GM12878 (cell line): ENCODE data around the gene KIFC1. TPM values are rescaled to one million over a fixed set of nuclear protein-coding genes. Genes with fewer than 3 reads are reported as not detected.

Experiments
- CBX3 ChIP-seq: fragments of 200-600 bp; sonication (generic); IDR thresholded peaks from 2 replicates; pipeline ENCODE4 v1.6.1; 2016; ENCODE audit warnings: low read depth, borderline replicate concordance
- NR2F1 ChIP-seq: fragments of 450-650 bp; conservative IDR thresholded peaks from 2 replicates; pipeline ENCODE4 v1.6.1; 2017; ENCODE audit warnings: mild to moderate bottlenecking
- REST ChIP-seq: IDR thresholded peaks from 2 replicates; pipeline ENCODE4 v1.6.1; 2012; ENCODE audit warnings: mild to moderate bottlenecking, low read depth, low read length
- SPI1 ChIP-seq: IDR thresholded peaks from 2 replicates; pipeline ENCODE4 v1.6.1; 2011; ENCODE audit warnings: low read depth, mild to moderate bottlenecking, low read length, moderate library complexity, borderline replicate concordance; ENCODE audit not compliant: insufficient read depth
- TBL1XR1 ChIP-seq: IDR thresholded peaks from 2 replicates; pipeline ENCODE4 v1.6.1; 2012; ENCODE audit warnings: low read depth, low read length, improper control_type of control experiment
- ZBTB4 ChIP-seq: fragments of 450-650 bp; formaldehyde crosslinking; IDR thresholded peaks from 2 replicates; pipeline ENCODE4 v1.4.0; 2022; ENCODE audit warnings: mild to moderate bottlenecking, moderate library complexity
- polyA plus RNA-seq, 11 experiments: library from polyadenylated mRNA; depleted of rRNA in 4 of 11; unstranded in 6 of 11; stranded (reverse) in 5 of 11; fragments of >200 nt; fragmentation: Nextera tagmentation in 4 of 11; fragmentation: Illumina TruSeq in 1 of 11; extraction: Ambion mirVana in 4 of 11; extraction: Trizol in 1 of 11; gene quantifications; 1 replicate in 1 of 11; 2 replicates in 10 of 11; pipeline versions ENCODE4 v1.2.1 to v1.2.3, GENCODE V29; 2011 to 2016; ENCODE audit warnings: inconsistent platforms in 2 of 11, missing spikeins in 2 of 11, low read depth in 1 of 11
- total RNA-seq, 4 experiments: library from RNA; depleted of rRNA in 3 of 4; stranded (reverse); fragments of >200 nt in 3 of 4; fragmentation: Illumina TruSeq in 1 of 4; extraction: Trizol in 1 of 4; gene quantifications; 2 replicates each; pipeline versions ENCODE4 v1.2.1 to v1.2.3, GENCODE V29; 2013 to 2021

KIFC1 gene
- total and polyA plus RNA-seq, 10 of the 15 experiments (the other 5 are each of a cell fraction or from before 2014, with no cell fraction given) = 1.8 to 87.4 (median 54.4) TPM

- TF ChIP-seq ZBTB4 (CRISPR knock-in tag) (no peak), SPI1 (no peak), REST (no peak), TBL1XR1 (no peak), NR2F1 (no peak), CBX3 (no peak)
- TF ChIP-seq, all 136 proteins: peak for 0
These were observed 40.9 kb downstream of the KIFC1 start (continued) for GRCh38 chr6:33432546-33432945.
